ENCODE data around the gene ULBP3. TPM values are rescaled to one million over a fixed set of nuclear protein-coding genes. Genes with fewer than 3 reads are reported as not detected.
A peak's percentile ranks its signal among the peaks of the same experiment; 100 is the strongest.

Gene ULBP3
- total RNA-seq, 1 donor from 2014 or later: 3.9 TPM

DNA sequence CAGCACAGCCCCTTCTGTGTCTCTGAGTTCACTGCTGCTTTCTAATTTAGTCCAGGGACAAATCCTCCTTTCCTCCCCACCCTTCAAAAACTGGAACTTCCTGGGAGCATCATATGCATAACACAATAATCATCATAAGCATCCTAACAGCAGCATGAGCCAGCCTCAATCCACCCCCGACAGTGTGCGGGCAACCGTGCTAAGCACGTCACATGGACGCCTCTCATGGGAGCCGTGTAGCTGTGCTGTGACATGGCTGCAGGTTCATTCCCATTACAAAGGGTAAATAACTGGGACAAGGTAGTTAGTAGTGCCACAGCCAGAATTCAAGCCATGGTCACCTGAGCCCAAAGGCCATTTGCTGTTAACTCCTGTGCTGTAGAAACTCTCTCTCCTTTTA lies 24.5 kb upstream of the ULBP3 start:
- no peak overlapping the region for H3K4me3 ChIP-seq
- no peak for DNase-seq (ENCODE audit: low spot score)
- H3K4me2 ChIP-seq: no peak overlapping the region
- no peaks in the 10 kb centered on the region for H3K36me3 ChIP-seq
- H3K27me3 ChIP-seq: no peaks in the 10 kb centered on the region
- no peaks in the 10 kb centered on the region for H3K4me1 ChIP-seq
- Mint-ChIP-seq H3K27ac (peak overlapping the region; percentile 92), H3K4me3 (peak overlapping the region; percentile 11), H3K36me3 (no peaks in the 10 kb centered on the region), H3K4me1 (peaks cover 35% of the 10 kb centered on the region), H3K9me3 (no peaks in the 10 kb centered on the region), H3K27me3 (ENCODE audit: insufficient read depth, low read depth) (peaks cover 14% of the 10 kb centered on the region)
- H3K9ac ChIP-seq: no peak overlapping the region
- H3K79me2 ChIP-seq (ENCODE audit: low read depth): no peaks in the 10 kb centered on the region
- TF ChIP-seq, protein P1, sequence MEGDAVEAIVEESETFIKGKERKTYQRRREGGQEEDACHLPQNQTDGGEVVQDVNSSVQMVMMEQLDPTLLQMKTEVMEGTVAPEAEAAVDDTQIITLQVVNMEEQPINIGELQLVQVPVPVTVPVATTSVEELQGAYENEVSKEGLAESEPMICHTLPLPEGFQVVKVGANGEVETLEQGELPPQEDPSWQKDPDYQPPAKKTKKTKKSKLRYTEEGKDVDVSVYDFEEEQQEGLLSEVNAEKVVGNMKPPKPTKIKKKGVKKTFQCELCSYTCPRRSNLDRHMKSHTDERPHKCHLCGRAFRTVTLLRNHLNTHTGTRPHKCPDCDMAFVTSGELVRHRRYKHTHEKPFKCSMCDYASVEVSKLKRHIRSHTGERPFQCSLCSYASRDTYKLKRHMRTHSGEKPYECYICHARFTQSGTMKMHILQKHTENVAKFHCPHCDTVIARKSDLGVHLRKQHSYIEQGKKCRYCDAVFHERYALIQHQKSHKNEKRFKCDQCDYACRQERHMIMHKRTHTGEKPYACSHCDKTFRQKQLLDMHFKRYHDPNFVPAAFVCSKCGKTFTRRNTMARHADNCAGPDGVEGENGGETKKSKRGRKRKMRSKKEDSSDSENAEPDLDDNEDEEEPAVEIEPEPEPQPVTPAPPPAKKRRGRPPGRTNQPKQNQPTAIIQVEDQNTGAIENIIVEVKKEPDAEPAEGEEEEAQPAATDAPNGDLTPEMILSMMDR (IDR thresholded peaks at IDR 0.05): no peak
- TF ChIP-seq EZH2 (IDR thresholded peaks at IDR 0.05) (no peak), EZH2phosphoT487 (IDR thresholded peaks at IDR 0.05) (no peak)
- H3K9me3 ChIP-seq (ENCODE audit: low read depth): no peaks in the 10 kb centered on the region
- no peak overlapping the region for H3K27ac ChIP-seq
- H2AFZ ChIP-seq (replicated peaks): no peak overlapping the region
- no peaks in the 10 kb centered on the region for H3F3A ChIP-seq (ENCODE audit: low read depth)
- H4K20me1 ChIP-seq (ENCODE audit: low read depth): no peaks in the 10 kb centered on the region

DNA sequence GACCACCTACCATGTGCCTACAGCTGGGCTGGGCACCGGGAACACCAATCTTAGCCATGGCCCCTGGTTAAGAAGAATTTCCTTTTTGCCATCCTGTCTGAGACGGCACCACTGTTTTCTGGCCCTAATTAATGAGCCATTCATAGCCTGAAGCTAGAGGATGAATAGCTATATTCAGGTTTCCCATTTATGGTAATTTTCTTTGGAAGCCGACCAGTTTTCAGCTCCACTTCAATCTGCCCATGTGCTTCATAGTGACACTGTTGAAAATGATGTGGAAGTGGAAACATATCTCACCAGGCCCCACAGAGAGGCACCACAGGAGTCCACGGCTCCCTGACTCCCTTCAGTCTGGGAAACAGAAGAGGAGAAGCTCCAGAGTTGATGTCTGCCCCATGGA lies 22.6 kb upstream of the ULBP3 start:
- Mint-ChIP-seq H3K9me3 (no peaks in the 10 kb centered on the region), H3K36me3 (no peaks in the 10 kb centered on the region), H3K27ac (no peak overlapping the region), H3K27me3 (ENCODE audit: insufficient read depth, low read depth) (peaks cover 19% of the 10 kb centered on the region), H3K4me3 (no peak overlapping the region), H3K4me1 (peaks cover 35% of the 10 kb centered on the region)
- Histone ChIP-seq H3K4me3 (no peak overlapping the region), H3K79me2 (ENCODE audit: low read depth) (no peaks in the 10 kb centered on the region), H3F3A (ENCODE audit: low read depth) (no peaks in the 10 kb centered on the region), H3K4me1 (no peaks in the 10 kb centered on the region), H3K27ac (no peak overlapping the region), H3K4me2 (no peak overlapping the region), H2AFZ (replicated peaks) (no peak overlapping the region), H3K9ac (no peak overlapping the region), H3K27me3 (no peaks in the 10 kb centered on the region), H3K9me3 (ENCODE audit: low read depth) (no peaks in the 10 kb centered on the region), H4K20me1 (ENCODE audit: low read depth) (no peaks in the 10 kb centered on the region), H3K36me3 (no peaks in the 10 kb centered on the region)
- no peak for DNase-seq (ENCODE audit: low spot score)
- TF ChIP-seq EZH2 (IDR thresholded peaks at IDR 0.05) (no peak), EZH2phosphoT487 (IDR thresholded peaks at IDR 0.05) (no peak)
- TF ChIP-seq, protein P1 (IDR thresholded peaks at IDR 0.05): no peak

DNA sequence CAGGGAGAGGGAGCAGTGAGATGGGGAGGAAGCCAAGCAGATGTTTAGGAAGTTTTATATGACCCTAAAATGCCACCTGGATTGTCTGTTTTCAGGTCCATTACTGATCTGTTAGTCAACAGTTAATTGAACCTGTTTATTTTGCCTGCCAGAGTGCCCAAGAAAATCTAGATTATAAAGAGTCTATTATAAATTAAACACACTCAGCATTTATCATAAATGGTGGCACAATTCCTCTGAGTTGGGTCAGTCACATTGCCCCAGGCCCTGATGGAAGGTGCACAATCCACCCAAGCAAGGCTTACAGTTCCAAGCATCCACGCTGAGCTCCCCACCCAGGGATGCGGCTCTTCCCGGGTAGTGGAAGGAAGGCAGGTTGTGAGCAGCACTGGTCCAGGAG lies 21.4 kb upstream of the ULBP3 start:
- Mint-ChIP-seq H3K4me3 (no peak overlapping the region), H3K9me3 (no peaks in the 10 kb centered on the region), H3K27ac (no peak overlapping the region), H3K27me3 (ENCODE audit: insufficient read depth, low read depth) (peaks cover 14% of the 10 kb centered on the region), H3K4me1 (peaks cover 31% of the 10 kb centered on the region), H3K36me3 (no peaks in the 10 kb centered on the region)
- Histone ChIP-seq H3K4me1 (no peaks in the 10 kb centered on the region), H2AFZ (replicated peaks) (no peak overlapping the region), H4K20me1 (ENCODE audit: low read depth) (no peaks in the 10 kb centered on the region), H3K36me3 (no peaks in the 10 kb centered on the region), H3K9me3 (ENCODE audit: low read depth) (no peaks in the 10 kb centered on the region), H3K4me3 (no peak overlapping the region), H3K9ac (no peak overlapping the region), H3K27ac (no peak overlapping the region), H3K4me2 (no peak overlapping the region), H3K27me3 (no peaks in the 10 kb centered on the region), H3K79me2 (ENCODE audit: low read depth) (no peaks in the 10 kb centered on the region), H3F3A (ENCODE audit: low read depth) (no peaks in the 10 kb centered on the region)
- no peak for TF ChIP-seq EZH2 (IDR thresholded peaks at IDR 0.05)
- TF ChIP-seq, protein P1 (IDR thresholded peaks at IDR 0.05): no peak
- TF ChIP-seq EZH2phosphoT487 (IDR thresholded peaks at IDR 0.05): no peak
- DNase-seq (ENCODE audit: low spot score): no peak
